GM10266 (cell line): Measurements from ENCODE around the gene RTN4R.
"Not testable (repeated sequence)": the region's sequence is repeated elsewhere in the genome, so short reads cannot be mapped to it uniquely, and the experiment has no call there.

Experiments used
- DNase-seq: peaks from one replicate; pipeline ENCODE4 v3.0.0; 2012; ENCODE audit errors: extremely low spot score
- TF ChIP-seq, protein P1 (sequence below): IDR thresholded peaks from 2 replicates; pipeline ENCODE4 v1.5.1; 2012; ENCODE audit warnings: mild to moderate bottlenecking, low read depth; ENCODE audit not compliant: control insufficient read depth, insufficient read depth; ENCODE audit errors: missing control alignments

The RTN4R gene

GRCh38 chr22:20264614-20265452 is 3.3 kb downstream of the RTN4R start:
- TF ChIP-seq, protein P1, sequence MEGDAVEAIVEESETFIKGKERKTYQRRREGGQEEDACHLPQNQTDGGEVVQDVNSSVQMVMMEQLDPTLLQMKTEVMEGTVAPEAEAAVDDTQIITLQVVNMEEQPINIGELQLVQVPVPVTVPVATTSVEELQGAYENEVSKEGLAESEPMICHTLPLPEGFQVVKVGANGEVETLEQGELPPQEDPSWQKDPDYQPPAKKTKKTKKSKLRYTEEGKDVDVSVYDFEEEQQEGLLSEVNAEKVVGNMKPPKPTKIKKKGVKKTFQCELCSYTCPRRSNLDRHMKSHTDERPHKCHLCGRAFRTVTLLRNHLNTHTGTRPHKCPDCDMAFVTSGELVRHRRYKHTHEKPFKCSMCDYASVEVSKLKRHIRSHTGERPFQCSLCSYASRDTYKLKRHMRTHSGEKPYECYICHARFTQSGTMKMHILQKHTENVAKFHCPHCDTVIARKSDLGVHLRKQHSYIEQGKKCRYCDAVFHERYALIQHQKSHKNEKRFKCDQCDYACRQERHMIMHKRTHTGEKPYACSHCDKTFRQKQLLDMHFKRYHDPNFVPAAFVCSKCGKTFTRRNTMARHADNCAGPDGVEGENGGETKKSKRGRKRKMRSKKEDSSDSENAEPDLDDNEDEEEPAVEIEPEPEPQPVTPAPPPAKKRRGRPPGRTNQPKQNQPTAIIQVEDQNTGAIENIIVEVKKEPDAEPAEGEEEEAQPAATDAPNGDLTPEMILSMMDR: no peak
- DNase-seq: no peak

DNA sequence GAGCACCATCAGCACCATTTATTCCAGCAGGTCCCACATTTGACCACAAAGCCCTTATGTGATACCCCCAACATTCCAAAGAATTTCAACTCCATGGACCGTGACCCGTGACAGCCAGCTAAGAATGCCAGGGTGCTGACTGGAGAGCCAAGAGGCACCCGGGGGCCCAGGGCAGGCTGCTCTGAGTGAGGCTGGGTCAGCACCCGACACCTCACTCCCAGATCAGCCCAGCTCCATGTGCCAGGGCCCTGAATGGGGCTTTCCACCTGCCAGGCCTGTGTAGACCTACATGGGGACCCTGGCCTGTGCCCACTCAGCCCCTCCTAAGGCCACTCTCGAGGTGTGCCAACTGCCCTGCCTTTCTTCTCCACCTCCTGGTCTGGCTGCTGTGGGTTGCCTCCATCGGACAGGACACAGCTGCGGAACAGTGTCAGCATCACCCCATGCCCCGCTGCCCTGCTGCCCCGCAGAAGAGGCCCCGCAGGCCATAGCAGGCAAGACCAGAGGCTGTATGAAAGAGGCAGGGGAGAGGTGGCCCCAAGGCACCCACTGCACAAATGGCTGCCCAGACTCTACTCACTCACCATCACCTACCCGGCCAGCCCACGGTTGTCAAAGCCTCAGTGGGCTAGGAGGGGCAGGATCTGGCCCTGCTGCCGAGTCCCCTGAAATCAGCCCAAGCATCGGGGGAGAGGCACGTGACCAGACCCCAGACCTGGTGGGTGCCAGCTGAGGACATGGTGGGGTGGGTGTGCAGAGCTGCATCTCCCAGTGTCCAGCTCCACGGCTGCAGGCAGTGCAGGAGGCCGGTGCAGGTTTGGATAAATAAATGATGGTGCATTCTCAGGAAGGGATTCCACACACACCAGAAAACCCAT is 4.5 kb downstream of the RTN4R start:
- not testable (repeated sequence) for DNase-seq

DNA sequence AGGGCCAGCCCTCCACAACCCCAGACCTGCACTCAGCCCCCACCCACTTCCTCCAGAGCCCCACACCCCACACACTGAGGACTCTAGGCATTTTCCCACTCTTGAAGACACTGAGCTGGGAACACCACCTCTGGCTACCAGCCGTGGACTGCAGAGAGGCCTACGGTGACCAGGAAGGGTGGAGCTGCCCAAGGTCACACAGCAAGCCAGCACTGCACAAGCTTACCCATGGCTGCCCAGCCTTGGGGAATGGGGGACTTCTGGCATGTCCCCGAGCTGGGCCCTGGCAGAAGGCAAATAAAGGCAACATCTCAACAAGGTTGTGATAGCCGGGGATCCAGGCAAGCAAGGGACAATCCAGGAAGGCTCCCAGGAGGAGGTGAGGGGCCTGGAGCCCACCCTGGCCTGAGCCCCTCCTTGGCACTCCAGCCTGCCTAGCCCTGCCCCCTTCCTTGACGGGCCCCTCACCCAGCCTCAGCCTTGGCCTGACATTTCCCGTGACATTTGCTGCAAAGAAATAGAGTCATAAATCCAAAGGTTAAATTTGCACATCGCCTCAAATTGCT is 5.5 kb downstream of the RTN4R start:
- TF ChIP-seq, protein P1: no peak
- no peak for DNase-seq

DNA sequence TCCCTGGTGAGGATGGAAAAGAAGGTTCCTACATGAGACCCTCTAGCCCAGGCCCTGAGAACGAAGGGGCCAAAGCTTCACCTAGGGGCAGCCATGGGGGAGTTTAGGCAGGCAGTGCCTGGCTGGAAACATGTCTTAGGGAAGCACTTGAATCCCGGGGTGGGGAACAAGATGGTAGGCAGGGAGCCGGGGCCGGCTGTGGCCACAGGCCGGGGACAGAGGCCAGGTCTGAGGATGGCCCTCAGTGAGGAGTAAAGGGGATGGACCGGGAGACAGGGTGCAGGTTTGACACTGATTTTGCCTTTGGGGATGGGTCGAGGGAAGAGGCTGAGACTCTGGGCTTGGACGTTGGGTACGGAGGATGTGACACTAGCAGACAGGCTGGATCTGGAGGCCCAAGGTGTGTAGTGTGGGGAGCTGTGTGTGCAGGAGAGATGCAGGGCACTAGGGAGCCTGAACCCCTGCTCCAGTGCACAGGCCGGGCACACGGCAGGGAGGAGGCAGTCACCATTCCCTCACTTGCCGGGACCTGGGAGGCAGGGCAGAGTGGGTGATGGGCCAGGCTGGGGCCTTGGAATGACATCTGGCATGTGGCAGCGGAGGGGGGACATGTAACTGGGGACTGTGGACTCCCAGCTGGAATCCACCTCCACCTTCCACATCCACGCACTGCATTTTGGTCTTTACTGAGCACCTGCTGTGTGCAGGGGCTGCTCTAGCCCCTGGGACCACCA is 6.1 kb downstream of the RTN4R start:
- TF ChIP-seq, protein P1: no peak
- no peak for DNase-seq

GRCh38 chr22:20260071-20260765 is 7.9 kb downstream of the RTN4R start:
- TF ChIP-seq, protein P1: no peak
- no peak for DNase-seq

GRCh38 chr22:20259327-20259688 is 8.8 kb downstream of the RTN4R start:
- no peak for DNase-seq

More at GRCh38 chr22:20259327-20259688, 8.8 kb downstream of the RTN4R start:
- TF ChIP-seq, protein P1: no peak
